Prostate gland (tissue), 2 donors: ENCODE results near the gene RNU5B-1.

Experiments used
- CTCF ChIP-seq, 4 experiments: fragments of 200-600 bp in 2 of 4; fragments of 450-650 bp in 2 of 4; sonication (generic) in 2 of 4; IDR thresholded peaks; 1 replicate in 3 of 4; 2 replicates in 1 of 4; pipeline ENCODE4 v1.5.1; 2016 to 2019; ENCODE audit warnings: antibody characterized with exemption in 4 of 4, mild to moderate bottlenecking in 2 of 4, moderate library complexity in 2 of 4
- POLR2A ChIP-seq: fragments of 450-650 bp; IDR thresholded peaks from one replicate; pipeline ENCODE4 v1.6.1; 2016; ENCODE audit warnings: antibody characterized with exemption, mild to moderate bottlenecking

DNA sequence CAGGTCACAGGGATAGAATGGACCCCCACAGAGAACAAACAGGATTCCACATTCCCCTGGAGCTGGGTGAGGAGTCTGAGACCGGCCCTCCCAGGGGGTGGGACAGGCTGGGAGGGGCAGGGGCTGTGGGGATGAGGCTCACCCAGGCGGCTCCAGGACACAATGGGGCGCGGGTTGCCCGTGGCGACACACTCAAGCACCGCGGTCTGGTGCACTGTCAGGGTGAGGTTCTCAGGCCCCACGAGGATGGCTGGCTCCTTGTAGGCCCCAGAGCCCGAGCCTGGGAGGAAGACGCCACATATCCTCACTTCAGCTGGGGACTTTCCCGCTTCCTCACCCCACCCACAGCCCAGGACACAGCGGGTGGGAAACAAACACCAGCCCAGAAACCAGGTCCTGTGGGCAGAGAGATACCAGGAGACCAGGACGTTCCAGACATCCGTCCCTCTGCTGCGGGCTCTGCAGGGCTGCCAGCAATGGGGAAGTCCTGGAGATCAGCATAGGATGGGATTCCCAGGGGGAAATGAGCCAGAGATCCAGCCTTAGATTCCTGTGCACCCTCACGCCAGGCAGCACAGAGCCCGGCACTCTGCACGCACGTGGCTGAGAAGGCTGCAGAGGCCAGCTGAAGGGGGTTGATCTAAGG is 30.2 kb downstream of the RNU5B-1 start:
- no peak for TF ChIP-seq POLR2A
- TF ChIP-seq CTCF (IDR thresholded peaks at IDR 0.05) = no peak
